CD4-positive, alpha-beta T cell treated with Interleukin-15 for 1 hour (primary cell): ENCODE measurements around the gene ACYP2.

Experiments used
- DNase-seq: peaks from one replicate; pipeline ENCODE4 v3.0.0-alpha.2; 2020

ACYP2 gene

DNA sequence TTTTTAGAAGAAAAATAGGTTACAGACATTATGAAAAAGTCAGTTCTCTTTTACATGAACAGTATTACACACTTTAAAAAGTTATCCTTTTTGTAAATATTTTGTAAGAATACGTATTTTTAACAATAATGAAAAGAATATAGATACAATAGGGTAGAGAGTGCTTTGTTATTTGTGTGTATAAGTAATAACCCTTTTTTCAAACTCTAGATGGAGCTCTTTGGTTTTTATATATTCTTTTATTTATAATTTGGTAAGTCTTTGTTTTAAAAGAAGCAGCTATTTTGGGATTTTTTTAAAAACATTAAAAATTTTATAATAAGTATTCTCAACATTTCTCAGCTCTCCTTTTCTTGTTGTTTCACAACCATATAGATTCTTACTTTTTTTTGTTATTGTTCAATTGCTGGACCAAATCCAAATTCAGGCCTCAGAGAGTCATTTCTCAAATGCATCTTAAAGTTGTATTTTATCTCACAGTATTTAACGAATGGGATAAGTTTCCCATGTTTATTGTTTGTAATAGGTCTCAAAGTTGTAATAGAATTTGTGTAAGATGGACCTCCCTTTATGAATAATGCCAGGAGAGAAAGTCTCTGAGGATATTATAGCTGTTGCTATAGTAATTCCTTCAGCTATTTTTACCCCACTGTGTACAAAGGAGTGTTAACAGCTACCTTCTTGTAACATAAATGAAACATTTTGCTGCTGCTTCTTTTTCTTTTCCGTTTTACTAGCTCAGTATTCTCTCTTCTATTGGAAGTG is 46.4 kb downstream of the ACYP2 start:
- DNase-seq, result no peak

DNA sequence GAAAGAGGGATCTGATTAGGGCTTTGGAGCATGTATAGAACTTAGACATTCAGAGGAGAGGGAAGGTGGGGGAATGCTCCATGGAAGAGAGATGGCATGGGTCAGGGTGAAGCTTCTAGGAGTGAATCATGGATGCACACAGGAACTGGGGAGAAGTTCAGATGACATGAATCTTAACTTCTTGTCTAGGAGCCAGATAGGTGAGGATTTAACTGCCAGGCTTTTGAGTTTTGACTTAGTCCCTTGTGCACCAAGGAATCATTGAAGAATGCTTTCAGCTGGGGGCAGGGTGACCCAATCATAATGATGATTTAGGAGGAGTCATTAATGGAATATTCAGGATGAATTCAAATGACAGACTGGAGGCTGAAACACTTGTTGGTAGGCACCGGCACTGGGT is 48.7 kb downstream of the ACYP2 start:
- no peak for DNase-seq

DNA sequence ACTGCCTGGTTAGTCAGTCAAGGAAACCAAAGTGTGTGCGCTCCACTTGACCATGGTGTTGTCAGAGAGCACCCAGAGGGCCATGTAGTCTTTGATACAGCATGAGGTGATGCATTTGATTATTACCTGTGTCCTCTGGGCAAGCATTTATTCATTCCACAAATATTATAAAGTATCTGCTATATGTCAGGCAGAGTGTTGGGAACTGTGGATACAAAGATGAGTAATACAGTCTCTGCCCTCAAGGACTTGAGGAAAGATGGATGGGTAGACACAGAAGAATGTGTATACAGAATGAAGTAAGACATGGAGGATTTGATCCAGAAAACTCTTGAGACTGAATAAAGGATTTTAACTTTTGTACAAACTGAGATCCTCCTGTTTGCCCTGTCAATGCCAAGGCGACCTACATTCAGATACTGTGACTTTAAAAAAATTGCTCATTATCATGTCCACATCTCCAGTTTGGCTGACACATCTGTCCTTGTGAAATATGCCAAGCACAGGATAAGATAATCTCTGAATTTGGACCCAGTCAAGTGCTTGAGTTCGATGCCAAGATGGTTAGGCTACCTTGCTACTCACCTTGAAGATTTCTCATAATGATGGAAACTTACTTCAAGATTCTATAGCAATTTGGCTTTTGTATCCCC is 50.8 kb downstream of the ACYP2 start:
- DNase-seq, result no peak

DNA sequence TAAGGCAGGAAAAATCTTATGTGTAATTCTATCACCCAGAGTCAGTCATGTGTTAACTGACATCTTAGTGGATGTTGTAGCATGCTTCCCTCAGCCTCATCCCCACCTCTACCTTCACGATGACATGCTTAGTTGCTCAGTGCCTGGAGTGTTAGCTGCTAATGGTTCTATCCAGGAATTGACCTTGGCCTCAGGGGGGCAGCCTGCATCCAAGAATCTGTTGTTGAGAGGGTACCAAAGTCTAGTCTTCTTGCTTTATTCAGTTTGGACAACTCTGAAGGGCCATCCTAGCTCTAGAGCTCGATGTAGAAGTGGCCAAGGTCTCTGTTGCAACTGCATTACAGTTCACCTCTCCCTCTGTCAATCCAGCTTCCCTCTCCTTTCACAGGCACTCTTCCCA is 61.2 kb downstream of the ACYP2 start:
- DNase-seq, result no peak

DNA sequence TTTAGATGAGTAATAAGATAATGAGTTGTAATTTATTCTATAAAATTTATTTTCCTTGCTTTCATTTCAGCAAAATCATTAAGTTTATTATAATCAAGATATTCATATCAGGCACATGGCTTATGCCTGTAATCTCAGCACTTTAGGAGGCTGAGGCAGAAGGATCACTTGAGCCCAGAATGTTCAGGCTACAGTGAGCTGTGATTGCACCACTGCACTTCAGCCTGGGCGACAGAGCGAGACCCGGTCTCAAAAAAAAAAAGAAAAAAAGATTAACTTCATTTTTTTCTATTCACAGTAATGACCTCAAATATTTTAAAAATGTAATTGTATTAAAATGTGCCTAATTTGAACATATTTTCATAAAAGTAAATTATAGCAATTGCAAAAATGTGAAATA is 67.9 kb downstream of the ACYP2 start:
- no peak for DNase-seq

DNA sequence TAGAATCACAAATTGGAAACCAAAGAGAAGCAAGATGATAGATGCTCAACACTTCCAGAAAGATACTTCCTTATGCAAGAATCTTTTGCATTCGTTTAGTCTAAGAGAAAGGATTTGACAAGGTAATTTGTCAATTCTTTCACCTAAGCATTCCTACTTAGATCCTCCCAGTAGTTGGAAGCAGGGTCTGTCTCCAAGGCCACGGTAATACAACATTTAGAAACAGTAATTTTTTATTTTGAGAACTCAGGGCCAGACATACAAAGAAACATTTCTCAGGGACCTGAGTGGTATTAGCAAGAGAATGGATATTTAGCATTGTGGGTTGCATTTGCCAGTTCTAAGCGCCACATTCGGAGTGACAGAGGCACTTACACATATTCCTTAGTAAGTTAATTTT is 68.6 kb downstream of the ACYP2 start:
- DNase-seq, result no peak

DNA sequence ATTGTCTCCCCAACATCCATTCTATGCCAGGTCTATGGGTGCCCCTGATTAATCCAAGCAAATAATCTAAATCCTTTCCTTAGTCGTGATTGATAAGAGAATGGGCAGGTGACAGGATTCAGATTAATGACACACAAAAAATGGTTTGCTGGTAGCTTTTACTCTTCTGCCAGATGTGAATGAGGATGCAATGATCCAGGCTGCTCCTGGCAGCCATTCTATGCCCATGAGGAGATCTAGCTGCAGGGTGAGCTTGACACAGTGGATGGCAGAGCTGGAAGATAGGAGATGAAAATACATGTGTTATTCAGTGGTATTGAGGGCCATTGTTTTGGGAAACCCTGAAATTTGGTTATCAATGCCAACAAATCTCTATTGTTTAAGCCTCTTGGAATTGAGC is 69.7 kb downstream of the ACYP2 start:
- DNase-seq, result no peak

DNA sequence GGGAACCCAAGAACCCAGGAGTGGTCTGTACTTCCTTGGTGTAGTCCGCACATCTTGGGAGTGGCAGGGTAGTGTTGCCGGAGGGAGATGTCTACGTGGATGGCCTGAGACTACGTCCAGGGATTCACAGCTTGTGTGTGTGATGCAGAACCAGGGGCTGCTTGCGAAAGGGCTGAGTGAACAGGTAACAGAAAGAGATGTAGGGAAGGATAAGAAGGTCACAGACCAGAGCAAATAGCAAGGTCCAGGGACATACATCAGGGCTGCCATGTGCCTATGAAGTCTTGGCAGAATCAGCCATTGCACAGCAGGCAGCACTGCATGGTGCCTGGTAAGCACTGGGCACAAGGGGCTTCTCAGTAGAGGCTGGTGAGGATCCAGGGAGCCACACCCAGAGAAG is 71.9 kb downstream of the ACYP2 start:
- no peak for DNase-seq

DNA sequence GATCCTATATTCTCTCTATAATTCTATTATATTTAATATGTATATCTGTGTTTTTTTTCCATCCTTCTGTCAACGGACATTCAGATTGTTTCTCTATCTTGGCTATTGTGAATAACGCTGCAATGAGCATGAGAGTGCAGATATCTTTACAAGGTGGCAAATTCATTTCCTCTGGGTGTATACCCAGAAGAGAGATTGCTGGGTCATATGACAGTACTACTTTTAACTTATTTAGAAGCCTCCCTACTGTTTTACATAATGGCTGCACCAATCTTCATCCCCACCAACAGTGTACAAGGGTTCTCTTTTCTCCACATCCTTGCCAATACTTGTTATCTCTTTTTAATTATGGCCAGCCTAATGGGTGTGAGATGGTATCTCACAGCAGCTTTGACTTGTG is 74.1 kb downstream of the ACYP2 start:
- no peak for DNase-seq

DNA sequence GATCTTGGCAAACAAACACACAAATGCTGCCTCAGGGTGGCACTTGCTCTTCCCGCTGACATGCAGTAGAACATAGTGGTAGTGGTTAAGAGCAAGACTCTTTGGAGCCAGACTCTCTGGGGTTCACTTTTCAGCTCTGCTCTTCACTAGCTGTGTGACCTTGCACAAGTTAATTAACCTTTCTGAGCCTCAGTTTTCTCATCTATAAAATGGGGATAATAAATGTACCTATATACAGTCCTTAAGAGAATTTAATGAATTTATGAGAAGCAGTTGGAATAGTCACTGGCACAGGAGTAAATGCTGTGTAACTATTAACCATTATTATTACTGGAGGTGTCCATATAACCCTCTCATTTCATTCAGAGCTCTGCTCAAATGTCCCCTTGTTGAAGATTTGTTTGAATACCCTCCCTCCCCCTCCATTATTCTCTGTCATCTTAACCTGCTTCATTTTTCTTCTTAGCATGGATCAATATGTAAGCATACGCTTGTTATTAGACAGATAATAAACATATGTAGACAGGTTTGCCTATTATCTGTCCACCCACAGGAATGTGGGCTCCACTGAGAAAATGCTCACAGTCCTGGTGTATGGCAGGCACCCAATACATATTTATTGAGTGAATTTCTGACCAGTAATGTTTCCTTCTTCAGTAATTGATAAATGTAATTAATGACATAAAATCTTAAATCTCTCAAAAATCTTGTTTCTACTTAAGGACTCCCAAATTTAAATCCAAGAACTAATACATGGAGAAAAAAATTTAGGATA is 76.1 kb downstream of the ACYP2 start:
- no peak for DNase-seq

DNA sequence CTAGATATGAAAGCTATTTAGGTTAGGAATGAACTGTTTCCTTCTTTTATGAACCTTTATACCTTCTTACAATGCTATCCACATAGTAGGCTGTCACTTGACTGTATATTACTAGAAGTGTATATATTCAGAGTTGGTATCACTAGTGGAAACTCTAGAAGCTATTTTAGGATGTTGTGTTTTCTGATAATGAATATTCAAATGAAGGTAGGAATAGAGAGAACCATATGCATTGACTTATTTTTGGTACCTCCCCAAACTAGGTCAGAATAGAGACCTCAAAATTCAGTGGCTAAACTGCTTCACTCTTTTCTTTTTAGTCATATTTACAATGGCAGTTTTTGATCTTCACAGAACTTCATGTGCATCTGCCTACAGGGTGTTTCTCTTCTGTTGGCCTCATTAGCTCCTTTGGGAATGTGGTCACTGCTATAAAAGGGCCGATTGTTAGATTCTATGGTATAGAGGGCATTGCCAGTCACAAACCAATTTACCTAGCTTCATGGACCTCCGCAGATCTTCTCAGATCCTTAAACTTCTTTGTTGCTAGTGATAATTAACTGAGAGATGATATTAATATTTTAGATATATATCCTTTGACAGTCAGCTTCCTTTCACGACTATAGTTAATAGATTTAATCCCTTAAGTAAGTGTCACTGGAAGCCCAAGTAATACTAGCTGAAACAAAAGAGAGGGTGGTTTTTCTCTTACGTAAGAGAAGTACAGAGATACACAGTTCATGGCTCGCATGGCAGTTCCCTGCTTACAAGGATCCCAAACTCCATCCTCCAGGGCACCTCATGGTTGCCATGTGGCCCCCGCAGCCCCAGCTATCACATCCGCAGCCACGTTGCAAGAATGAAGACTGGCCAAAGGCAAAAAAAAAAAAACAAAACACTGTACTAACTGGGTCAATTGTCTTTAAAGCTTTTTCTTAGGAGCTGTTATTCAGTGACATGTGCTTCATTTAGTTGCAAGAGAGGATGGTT is 79.6 kb downstream of the ACYP2 start:
- DNase-seq, result no peak

DNA sequence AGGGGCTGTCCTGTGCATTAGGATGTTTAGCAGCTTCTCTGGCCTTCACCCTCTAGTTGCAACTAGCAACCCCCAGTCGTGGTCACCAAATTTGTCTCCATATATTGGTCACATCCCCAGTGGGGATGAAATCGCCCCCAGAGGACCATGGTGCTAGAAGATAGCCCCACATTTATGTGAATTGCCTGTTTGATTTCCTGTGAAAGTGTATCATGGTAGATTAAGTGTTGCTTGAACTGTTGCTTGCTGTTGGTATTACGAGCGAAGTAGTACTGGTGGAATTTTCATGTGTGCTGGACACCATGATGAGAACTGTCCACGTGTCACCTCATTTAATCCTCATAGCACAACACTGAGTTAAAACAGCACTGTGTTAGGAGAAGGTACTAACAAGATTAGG is 81.2 kb downstream of the ACYP2 start:
- DNase-seq, result no peak

DNA sequence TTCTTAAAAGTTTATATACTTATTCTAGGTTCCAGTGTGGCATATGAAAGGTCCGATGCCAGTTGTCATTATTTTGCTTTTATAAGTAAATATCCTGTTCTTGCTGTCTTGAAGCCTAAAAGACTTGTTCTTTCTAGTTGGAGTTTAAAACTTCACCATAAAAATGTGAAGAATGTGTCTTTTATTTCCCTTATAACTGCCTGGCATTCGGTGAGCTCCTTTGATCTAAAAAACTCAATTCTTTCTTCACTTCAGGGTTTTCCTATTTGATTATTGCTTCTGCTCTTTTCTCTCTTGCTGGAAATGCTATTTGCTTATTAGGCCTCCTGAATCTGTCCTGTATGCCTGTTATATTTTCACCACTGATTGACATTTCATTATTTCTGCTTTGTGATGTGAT is 89.1 kb downstream of the ACYP2 start:
- no peak for DNase-seq

DNA sequence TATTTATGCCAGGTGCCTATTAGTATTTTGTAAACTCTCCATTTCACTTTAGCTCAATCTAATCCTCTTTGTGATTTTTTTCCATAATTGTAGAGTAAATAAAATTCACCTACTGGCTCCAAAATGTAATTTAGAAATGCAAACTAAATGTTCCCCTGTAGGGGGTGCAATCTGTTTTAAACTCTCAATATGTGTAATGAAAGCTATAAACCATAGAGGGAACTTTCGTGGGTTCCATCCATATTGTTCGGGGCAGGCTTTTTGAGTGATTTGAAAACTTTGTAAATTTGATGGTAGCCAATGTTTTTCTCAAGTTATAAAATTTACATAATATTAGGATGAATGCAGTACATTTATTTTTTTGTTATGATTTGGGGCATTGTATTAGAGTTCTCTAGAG is 91.2 kb downstream of the ACYP2 start:
- no peak for DNase-seq

DNA sequence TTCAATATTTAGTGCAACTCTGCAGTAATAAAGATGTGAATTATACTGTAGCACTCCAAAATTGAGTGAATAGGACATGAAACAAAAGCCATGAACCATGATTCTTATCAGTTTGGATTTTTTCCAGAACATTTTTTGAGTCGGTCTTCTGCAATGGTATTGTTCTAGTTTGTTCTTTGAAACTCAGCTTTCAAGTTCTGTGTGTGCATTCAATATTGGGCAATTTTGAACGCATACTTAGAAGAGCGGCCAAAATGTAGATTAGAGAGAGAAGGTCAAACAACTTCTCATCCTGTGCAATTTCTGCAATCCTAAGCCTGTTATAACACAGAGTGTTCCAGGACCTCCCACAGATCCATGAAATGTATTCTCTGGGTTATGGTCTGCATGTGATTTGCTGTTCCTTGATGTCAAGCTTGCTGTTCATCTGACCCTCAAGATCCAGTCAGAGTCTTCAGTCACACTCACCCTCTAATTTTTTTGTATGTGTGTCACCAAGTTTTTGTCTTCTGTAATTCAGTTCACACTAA is 92.3 kb downstream of the ACYP2 start:
- DNase-seq, result no peak

DNA sequence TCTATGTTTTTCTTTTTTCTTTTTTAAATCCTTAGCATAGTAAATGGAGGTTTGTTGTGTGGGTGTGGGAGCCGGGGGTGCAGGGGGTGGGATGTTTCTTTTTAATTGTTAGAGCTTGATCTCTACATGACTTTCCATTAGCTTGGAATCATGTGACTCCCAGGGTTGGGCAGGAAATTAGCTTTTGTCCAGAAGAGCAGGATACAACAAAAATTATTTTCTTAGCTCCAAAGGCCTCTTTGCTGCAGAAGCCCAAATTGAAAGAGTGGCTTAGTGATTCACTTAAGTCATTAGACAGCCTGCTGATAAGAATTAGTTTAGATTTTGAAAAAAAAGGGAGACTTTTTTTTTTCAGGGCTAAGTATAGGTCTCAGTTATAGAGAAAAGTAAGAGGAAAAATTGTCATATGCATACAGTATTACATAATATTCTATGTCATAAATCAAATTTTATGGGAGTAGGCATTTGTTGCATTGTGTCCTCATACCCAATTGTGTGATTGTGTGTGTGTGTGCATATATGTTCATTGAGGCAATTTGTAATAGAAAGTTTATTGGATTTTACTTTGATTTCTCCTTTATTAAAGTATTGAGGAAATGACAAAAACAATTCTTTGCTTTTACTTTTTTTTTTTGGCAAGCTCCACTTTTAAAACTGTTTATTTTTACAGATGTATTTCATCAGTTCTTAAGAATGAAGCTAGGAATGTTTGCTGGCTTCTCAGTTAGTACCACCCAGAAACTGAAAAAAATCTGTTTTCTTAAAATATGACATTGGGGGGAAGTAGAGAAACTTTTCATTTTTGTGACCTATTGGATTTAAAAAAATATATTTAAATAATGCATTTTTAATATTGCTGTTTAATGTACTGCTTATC is 93.2 kb downstream of the ACYP2 start:
- no peak for DNase-seq

DNA sequence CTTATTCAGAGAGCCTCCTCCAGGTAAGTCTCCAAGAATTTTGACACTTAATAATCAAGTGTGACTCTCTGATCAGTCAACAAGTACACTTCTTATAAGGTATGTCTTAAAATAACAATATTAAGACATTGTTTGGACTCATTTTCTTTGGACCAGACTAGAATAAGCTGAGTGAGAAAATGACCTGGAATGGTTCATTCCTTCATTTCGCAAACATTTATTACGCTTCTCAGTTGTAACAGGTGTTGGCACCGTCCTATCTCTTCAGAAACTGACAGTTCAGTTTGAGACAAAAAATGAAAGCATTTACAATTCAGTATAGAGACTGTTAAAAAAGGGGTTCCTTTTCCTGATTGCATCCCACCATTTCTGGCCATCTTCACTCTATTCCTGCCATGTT is 94.0 kb downstream of the ACYP2 start:
- DNase-seq, result no peak

DNA sequence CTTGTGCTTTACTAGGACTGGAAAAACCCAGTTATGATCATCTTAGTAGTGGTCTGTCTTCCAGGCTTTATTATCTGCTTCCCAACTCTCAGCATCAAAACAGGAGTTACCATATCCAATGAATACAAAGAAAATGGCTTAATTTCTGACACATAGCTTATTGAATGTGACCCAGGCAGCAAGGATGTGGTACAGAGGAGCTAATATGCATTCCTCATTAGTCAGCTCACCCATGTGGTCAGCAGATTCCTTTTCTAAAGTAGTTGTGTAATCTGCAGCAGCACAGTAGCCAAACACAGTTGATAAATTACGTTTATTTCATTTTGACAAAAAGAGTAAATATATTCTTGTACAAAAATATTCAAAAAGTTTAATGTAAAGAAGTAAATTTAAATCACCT is 97.0 kb downstream of the ACYP2 start:
- no peak for DNase-seq

DNA sequence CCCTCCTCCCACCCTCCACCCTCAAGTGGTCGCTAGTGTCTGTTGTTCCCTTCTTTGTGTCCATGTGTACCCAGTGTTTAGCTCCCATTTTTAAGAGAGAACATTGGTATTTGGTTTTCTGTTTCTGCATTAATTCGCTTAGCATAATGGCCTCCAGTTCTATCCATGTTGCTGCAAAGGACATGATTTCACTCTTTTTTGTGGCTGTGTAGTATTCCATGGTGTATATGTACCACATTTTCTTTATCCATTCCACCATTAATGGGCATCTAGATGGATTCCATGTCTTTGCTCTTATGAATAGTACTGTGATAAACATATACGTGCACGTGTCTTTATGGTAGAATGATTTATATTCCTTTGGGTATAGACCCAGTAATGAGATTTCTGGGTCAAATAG is 97.7 kb downstream of the ACYP2 start:
- DNase-seq, result no peak

DNA sequence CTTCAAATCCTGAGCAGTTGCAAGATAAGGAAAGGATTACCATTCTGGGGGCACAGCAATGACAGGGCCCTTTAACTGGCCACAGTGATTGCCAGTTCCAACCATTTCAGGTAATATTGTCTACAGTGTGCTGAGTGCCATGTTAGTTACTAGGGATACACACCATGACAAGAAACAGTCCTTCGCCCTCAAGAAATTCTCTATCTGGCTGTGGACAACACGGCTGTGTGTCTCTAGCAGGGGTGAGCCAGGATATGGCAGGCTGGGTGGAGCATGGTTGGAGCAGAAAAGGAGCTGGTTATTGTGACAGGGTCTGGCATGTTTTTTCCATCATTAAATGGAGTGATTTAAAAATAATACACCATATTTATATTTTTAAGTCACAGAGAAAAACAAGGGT is 109.6 kb downstream of the ACYP2 start:
- DNase-seq, result no peak

DNA sequence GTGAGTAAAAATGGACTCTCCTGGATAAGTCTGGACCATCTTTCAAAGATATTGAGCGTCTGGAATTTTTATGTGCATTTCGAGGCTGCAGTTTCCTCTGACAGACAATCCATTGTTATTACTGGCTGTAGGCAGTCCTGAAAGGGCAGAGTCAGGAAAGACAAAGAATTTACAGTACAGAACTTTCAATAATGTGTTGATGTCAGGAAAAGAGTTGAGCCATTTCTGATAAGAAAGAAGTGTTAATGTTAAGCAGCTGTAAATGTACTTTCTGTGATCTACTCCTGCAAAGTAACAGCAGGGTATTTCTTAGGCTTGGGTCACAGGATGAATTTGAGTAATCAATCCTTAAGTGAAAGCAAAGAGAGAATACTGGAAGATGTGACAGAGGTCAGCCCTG is 110.8 kb downstream of the ACYP2 start:
- DNase-seq, result no peak

DNA sequence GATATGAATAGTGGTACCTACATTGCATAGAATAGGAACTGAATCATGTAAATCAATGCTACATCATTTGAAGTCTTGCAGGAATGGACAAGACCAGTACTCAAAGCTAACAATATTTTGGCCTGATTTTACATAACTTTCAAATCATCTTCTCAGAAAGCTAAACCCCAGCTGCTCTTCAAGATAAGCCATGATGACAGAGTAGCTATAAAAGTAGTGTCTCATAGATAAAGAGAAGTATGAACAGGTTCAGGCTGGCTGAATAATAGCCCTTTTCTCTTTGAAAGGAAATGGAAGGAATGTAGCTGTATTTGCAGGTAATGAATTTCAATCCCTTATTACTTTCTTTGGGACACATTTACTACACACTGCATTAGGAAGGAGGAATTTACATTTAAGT is 112.4 kb downstream of the ACYP2 start:
- DNase-seq, result no peak
